Activated CD8-positive, alpha-beta memory T cell treated with anti-CD3 and anti-CD28 coated beads, Interleukin-2, amount 10 ng/mL, durations not matched to agents 7 days and 5 days (primary cell): ENCODE results near the gene INPP5A. TPM values are rescaled to one million over a fixed set of nuclear protein-coding genes. Genes with fewer than 3 reads are reported as not detected.

ENCODE experiments used
- ATAC-seq: fragments of 150-1000 bp; cut with Tn5 transposase; one replicate; pipeline ENCODE4 v1.10.0; 2021; ENCODE audit warnings: moderate library complexity
- CTCF ChIA-PET: fragments of 350-600 bp; sonication (Branson Sonifier 250); formaldehyde crosslinking; loops from one replicate; lab custom pipeline; 2021; ENCODE audit warnings: antibody characterized with exemption; lab: Charles Lee
- DNase-seq: peaks from one replicate; pipeline ENCODE4 v3.0.0-alpha.2; 2020
- H3K27ac Mint-ChIP-seq: one replicate; pipeline ENCODE4 v1.8.0; 2021; ENCODE audit warnings: mild to moderate bottlenecking, mixed read lengths
- H3K27me3 Mint-ChIP-seq: one replicate; pipeline ENCODE4 v1.8.0; 2021; ENCODE audit warnings: mixed read lengths
- H3K36me3 Mint-ChIP-seq: one replicate; pipeline ENCODE4 v1.8.0; 2021; ENCODE audit warnings: mild to moderate bottlenecking, mixed read lengths
- H3K4me1 Mint-ChIP-seq: one replicate; pipeline ENCODE4 v1.8.0; 2021; ENCODE audit warnings: mixed read lengths
- H3K4me3 Mint-ChIP-seq: one replicate; pipeline ENCODE4 v1.8.0; 2021; ENCODE audit warnings: mild to moderate bottlenecking, moderate library complexity, mixed read lengths
- H3K9me3 Mint-ChIP-seq: one replicate; pipeline ENCODE4 v1.8.0; 2022; ENCODE audit warnings: low read depth, mixed read lengths
- total RNA-seq, 2 experiments: library from RNA; stranded (reverse); gene quantifications; one replicate each; pipeline ENCODE4 v1.2.3, GENCODE V29; 2021

The INPP5A gene
- total RNA-seq, 2 experiments from 2014 or later = 6.6 to 7.0 TPM

DNA sequence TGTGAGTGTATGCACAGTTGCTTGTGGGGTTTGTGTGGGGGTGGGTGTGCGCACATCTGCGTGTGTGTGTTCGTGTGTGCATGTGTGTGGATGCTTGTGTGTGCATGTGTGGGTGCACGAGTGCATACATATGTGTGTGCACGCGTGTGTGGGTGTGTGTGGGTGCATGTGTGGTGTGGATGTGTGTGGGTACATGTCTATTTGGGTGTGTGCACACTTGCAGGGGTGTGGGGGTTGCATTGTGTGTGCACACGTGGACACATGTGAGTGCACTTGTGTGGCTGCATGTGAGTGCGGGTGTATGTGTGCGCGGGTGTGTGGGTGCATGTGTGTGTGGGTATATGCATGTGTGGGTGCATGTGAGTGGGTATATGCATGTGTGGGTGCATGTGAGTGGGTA is 174.7 kb downstream of the INPP5A start:
- H3K4me3 Mint-ChIP-seq = no peak overlapping the region

DNA sequence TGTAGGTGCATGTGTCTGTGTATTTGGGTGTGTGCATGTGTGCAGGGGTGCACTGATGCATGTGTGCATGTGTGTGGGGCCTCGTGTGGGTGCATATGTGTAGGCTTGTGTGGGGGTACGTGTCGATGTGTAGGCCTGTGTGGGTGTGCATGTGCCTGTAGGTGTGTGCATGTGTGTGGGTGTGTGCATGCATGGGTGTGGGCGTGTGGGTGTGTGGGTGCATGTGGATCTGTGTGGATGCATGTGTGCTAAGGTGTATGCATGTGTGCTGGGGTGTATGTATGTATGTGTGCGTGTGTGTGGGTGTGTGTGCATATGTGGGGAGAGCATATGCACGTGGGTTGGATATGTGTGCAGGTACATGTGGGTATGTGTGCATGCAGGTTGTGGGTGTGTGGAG is 175.2 kb downstream of the INPP5A start:
- Mint-ChIP-seq H3K9me3 (no peaks in the 10 kb centered on the region), H3K27me3 (no peaks in the 10 kb centered on the region), H3K4me1 (no peaks in the 10 kb centered on the region), H3K4me3 (no peak overlapping the region), H3K36me3 (no peaks in the 10 kb centered on the region), H3K27ac (no peak overlapping the region)
- DNase-seq (no peak), ATAC-seq (no peak)
- CTCF ChIA-PET = no interaction called here

More for the DNA sequence above, 174.7 kb downstream of the INPP5A start:
- Mint-ChIP-seq H3K27me3 (no peaks in the 10 kb centered on the region), H3K36me3 (no peaks in the 10 kb centered on the region), H3K4me1 (no peaks in the 10 kb centered on the region), H3K27ac (no peak overlapping the region), H3K9me3 (no peaks in the 10 kb centered on the region)
- no peak for ATAC-seq
- DNase-seq = no peak
- CTCF ChIA-PET = no interaction called here

GRCh38 chr10:132713421-132714095 is 176.0 kb downstream of the INPP5A start:
- Mint-ChIP-seq H3K4me3 (no peak overlapping the region), H3K36me3 (no peaks in the 10 kb centered on the region), H3K27me3 (no peaks in the 10 kb centered on the region), H3K4me1 (no peaks in the 10 kb centered on the region), H3K9me3 (no peaks in the 10 kb centered on the region), H3K27ac (no peak overlapping the region)
- CTCF ChIA-PET = no interaction called here
- DNase-seq (no peak), ATAC-seq (no peak)

DNA sequence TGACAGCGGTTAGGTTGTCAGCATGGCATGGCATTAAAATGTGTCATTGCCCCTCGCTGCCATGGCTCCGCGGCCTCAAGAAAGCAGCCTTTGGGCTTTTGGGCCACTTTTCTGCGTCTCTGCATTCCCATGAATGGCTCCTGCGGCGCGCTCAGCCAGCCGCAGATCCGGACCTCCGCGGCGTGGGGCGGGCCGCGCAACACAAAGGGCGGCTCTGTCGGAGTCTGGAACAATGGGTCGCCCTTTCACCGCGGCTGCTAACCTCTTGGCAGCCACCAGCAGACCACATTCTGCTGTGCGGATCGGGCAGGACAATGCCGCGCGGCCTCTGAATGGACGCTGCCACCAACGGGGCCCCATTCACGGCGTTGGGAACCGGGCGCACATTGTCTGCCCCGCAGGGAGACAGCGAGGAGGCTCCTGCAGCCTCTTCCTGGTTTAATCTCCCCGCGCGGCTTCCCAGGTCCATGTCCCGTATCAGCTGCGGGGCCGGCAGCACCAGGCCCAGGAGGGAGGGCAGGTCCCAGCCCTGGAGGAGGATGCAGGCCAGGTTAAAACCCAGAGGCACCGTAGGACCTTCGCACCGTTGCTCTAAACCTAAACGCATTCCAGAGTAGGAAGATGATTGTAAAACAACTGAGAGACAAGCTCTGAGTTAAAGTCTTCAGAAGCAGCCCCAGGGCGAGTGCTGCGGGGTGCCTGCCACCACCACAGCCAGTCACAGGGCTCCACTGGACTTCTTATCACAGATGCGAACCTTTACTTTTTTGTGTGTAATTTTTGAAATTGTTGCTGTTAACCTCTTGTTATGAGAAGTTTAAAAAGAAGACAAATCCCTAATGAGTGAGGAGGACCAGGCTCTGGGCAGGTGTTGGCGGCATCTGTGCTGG is 176.8 kb downstream of the INPP5A start:
- H3K36me3 Mint-ChIP-seq = no peaks in the 10 kb centered on the region
- CTCF ChIA-PET = no interaction called here
- no peaks in the 10 kb centered on the region for H3K27me3 Mint-ChIP-seq
- no peaks in the 10 kb centered on the region for H3K9me3 Mint-ChIP-seq
- no peak overlapping the region for H3K27ac Mint-ChIP-seq
- no peak for DNase-seq
- no peak for ATAC-seq
- H3K4me3 Mint-ChIP-seq = no peak overlapping the region
- H3K4me1 Mint-ChIP-seq = no peaks in the 10 kb centered on the region

DNA sequence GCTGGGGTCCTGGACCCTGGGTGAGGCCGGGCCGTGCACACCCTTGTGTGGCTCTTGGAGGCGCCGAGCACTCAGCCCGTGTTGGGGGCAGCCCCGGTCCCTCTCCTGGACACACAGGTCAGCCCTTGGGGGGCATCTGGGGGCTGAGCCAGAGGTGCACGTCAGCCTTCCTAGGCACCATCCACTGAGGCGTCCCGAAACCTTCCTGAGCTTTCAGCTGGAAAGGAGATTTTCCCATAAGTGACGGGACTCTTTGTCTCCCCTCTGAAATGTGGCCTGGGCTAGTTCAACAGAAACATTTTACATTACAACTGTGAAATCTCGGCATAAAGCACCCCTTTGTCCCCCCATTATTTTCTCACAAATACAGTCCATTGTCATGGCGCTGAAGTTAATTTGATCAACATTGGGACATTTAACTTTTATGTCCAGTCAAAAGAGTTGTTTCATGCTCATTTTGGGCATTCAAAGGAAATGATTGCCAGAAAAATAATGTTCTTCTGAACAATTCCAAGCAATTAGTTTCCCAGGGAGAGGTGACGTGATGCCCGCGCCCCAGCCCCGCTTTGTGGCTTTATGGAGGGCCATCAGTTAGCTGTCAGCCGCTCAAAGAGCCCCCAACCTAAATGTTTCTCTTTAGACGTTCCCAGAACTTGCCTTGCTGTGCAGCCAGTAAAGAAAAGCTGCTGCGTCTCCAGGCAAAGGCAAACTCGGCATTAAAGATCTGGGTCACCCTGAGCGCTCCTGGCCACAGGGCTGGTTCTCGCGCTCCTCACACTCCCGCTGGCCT is 177.6 kb downstream of the INPP5A start:
- Mint-ChIP-seq H3K27me3 (no peaks in the 10 kb centered on the region), H3K4me1 (no peaks in the 10 kb centered on the region), H3K27ac (no peak overlapping the region), H3K4me3 (no peak overlapping the region), H3K36me3 (no peaks in the 10 kb centered on the region), H3K9me3 (no peaks in the 10 kb centered on the region)
- no peak for DNase-seq
- no peak for ATAC-seq
- CTCF ChIA-PET = no interaction called here

- H3K9me3 Mint-ChIP-seq = no peaks in the 10 kb centered on the region
- no peak for DNase-seq
- H3K36me3 Mint-ChIP-seq = no peaks in the 10 kb centered on the region
- no peaks in the 10 kb centered on the region for H3K27me3 Mint-ChIP-seq
- no peak overlapping the region for H3K4me3 Mint-ChIP-seq
- no peak for ATAC-seq
- no peaks in the 10 kb centered on the region for H3K4me1 Mint-ChIP-seq
- CTCF ChIA-PET = no interaction called here
- no peak overlapping the region for H3K27ac Mint-ChIP-seq
Observed at GRCh38 chr10:132715776-132716680, 178.4 kb downstream of the INPP5A start.

GRCh38 chr10:132716691-132717490 is 179.3 kb downstream of the INPP5A start:
- Mint-ChIP-seq H3K4me1 (no peaks in the 10 kb centered on the region), H3K9me3 (no peaks in the 10 kb centered on the region), H3K36me3 (no peaks in the 10 kb centered on the region), H3K27ac (no peak overlapping the region), H3K27me3 (no peaks in the 10 kb centered on the region), H3K4me3 (no peak overlapping the region)
- ATAC-seq (no peak), DNase-seq (no peak)
- CTCF ChIA-PET = no interaction called here

DNA sequence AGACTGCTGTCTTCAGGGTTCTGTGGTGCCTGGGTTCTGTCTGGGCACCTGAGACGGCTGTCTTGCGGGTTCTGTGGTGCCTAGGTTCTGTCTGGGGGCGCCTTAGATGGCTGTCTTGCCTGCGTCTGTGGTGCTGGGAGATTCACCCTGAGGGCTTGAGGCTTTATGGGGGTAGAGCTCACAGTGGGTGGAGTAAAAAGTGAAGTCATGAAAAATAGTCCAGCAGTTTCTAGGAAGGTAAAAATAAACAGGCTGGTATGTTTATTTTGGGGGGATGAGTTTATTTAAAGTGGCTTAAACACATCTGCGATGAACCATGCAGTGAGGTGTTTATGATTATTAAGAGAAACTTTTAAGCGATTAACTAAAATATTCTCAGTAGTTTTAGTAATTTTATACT is 184.1 kb downstream of the INPP5A start:
- H3K27ac Mint-ChIP-seq = no peak overlapping the region

DNA sequence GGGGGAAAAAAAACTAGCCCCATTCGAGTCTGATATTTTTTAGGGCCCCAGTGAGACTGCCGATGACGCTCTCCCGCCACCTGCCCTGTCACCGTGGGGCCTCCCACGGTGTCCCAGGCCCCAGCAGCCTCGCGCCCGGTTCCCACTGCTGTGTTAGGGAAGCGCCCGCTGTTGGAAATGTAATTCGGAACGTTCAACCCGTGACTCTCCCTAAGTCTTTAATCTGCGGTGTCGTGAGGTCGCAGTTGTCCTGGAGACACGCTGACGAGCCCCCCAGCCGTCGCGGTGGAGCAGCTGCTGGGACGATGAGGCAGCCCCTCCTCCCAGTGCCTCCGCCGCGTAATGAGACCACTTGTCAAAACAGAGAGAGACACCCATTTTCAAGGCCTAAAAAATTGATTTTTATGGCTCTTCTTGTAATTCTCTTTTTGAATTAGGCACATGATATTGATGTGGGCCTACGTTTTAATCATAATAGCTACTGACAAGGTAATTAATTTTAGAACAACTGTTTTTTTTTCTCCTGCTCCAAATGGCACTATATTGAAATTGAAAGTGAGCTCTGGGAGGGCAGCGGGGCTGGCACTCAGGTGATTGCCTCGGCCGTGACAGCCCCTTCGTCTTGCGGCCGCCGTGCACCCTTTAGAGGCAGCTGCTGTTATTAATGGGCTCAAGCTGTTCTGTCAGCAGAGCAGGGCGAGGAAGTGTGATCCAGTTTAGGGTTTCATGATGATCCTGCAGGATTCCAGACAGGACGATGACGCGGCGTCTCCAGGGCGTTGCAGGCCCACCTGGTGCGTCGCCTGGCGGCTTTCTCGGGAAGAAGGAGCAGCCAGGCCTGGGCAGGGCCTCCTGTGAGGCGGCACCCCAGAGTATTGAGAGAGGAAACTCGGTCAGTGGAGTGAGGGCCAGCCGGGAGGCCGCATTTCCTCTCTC is 185.1 kb downstream of the INPP5A start:
- H3K27ac Mint-ChIP-seq = no peak overlapping the region
- H3K27me3 Mint-ChIP-seq = no peaks in the 10 kb centered on the region
- no peak overlapping the region for H3K4me3 Mint-ChIP-seq
- no peaks in the 10 kb centered on the region for H3K4me1 Mint-ChIP-seq
- ATAC-seq (no peak), DNase-seq (no peak)
- no peaks in the 10 kb centered on the region for H3K9me3 Mint-ChIP-seq
- CTCF ChIA-PET = no interaction called here
- H3K36me3 Mint-ChIP-seq = no peaks in the 10 kb centered on the region

More for the DNA sequence above, 184.1 kb downstream of the INPP5A start:
- ATAC-seq = no peak
- H3K9me3 Mint-ChIP-seq = no peaks in the 10 kb centered on the region
- CTCF ChIA-PET = no interaction called here
- DNase-seq = no peak
- no peaks in the 10 kb centered on the region for H3K4me1 Mint-ChIP-seq
- no peaks in the 10 kb centered on the region for H3K27me3 Mint-ChIP-seq
- no peak overlapping the region for H3K4me3 Mint-ChIP-seq
- H3K36me3 Mint-ChIP-seq = no peaks in the 10 kb centered on the region

DNA sequence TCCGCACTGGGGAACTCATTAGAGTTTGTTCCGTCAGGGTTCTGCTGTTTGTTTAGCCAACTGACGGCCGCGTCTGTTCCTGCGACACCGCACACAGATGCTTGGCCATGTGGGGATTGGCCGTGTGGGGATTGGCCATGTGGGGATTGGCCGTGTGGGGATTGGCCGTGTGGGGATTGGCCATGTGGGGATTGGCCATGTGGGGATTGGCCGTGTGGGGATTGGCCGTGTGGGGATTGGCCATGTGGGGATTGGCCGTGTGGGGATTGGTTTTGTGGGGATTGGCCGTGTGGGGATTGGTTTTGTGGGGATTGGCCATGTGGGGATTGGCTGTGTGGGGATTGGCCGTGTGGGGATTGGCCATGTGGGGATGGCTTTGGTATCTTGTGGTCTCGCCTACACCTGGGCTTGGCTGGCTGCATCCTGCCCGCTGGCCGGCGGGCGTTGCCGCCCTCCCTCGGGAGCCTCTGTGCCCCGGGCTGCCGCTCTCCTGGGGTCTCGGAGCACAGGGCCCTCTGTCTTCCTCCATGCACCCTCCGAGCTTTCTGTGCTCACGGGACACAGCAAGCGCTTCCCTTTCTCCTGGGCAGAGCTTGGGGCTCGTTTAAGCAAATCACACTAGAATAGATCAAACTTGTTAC is 185.9 kb downstream of the INPP5A start:
- no peak overlapping the region for H3K4me3 Mint-ChIP-seq
- no peaks in the 10 kb centered on the region for H3K4me1 Mint-ChIP-seq
- no peak for DNase-seq
- ATAC-seq = no peak
- H3K27ac Mint-ChIP-seq = no peak overlapping the region
- H3K27me3 Mint-ChIP-seq = no peaks in the 10 kb centered on the region
- CTCF ChIA-PET = no interaction called here
- H3K9me3 Mint-ChIP-seq = no peaks in the 10 kb centered on the region
- no peaks in the 10 kb centered on the region for H3K36me3 Mint-ChIP-seq

- Mint-ChIP-seq H3K4me3 (no peak overlapping the region), H3K4me1 (no peaks in the 10 kb centered on the region), H3K9me3 (no peaks in the 10 kb centered on the region), H3K36me3 (no peaks in the 10 kb centered on the region), H3K27ac (no peak overlapping the region), H3K27me3 (no peaks in the 10 kb centered on the region)
- ATAC-seq (no peak), DNase-seq (no peak)
- CTCF ChIA-PET = no interaction called here
Observed at GRCh38 chr10:132724446-132724845, 186.9 kb downstream of the INPP5A start.
